T follicular helper cell (primary cell): ENCODE results near the gene HMOX2.

Experiments
- DNase-seq: peaks from one replicate; pipeline ENCODE4 v3.0.0-alpha.2; 2020; ENCODE audit warnings: low read depth

HMOX2 gene

GRCh38 chr16:4525069-4525468, 48.9 kb downstream of the HMOX2 start:
- no peak for DNase-seq

DNA sequence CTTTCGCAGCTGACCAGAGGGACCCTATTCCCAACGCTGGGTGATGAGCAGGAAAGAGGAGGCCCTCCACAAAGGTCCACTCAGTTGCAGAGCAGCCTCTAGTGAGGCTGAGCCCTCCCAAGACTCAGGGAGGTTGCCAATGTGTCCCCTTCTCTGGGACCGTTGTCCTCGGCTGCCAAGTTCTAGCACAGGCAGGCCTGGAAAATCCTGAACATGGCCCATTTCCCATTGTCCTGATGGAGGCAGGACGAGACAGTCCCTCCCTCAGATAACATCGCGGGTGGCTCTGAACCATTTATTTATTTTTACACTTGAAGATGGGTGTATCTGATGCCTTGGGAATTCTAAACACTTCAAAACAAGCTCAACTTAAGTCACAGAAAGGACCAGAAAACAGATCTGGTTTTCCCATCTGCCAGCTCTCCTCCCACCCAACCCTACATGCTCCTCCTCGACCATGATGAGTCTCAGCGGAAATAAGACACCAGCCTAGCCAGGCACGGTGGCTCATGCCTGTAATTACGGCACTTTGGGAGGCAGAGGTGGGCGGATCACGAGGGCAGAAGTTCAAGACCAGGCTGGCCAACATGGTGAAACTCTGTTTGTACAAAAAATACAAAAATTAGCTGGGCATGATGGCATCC, 49.6 kb downstream of the HMOX2 start:
- DNase-seq = no peak

DNA sequence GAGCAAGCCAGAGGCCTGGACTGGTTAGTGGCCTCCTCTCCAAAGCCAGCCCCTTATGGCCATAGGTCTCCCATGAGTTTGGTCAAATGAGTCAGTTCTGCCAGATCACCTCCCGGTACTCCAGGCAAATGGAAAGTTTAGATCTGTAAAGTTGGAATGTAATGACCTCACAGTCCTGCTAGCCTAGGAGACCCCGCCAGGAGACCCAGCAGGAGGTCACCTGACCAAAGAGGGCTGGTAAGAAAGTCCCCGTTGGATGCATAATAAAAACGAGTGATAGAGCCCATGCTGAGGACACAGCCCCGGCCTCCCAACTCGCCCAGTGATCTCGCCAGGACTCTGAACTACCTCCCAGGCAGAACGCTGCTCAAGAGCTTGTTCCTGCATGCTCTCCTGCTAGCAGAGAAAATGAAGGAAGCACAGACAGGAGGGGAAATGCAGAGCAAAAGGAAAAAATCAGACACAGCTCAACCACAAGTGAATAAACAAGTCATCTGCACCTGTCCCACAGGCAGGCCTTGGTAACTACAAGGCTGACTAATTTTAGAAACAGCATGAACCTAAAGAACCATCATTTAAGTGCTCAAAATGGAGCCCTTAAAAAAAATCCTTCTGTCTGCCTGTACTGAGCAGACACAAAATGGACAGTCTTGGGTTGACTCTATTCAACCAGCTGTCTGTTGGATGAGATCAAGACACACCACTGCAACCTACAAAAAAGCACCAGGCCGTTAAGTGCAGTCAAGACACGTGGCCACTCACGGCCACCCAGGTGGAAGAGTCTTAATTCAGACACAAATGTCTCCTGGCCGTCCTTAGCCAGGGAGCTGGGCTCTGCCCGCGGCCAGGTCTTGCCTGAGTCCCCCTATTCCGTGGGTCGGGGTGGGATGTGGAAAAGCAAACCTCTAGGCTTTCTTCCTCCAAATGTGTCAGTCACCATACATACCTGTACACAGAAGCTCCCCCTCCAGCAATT, 53.2 kb downstream of the HMOX2 start:
- no peak for DNase-seq

GRCh38 chr16:4531811-4532210, 55.6 kb downstream of the HMOX2 start:
- DNase-seq = no peak

DNA sequence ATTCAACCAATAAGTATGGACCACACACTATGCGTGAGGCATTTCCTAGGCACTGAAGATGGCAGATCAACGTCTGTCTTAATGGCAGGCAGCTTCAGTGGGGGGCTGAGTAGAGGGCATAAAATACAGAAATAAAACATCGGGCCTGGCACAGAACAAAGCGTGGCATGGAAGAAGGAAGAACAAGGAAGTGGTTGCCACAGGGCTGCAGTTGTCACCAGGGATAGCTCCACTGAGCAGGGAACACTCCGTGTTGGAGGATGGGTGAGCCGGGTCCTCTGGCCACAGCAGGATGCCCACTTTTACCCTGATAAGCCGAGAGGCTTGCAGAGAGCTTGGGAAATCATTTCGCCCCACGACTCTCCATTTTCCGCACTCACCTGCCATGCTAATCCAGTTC, 56.0 kb downstream of the HMOX2 start:
- no peak for DNase-seq

DNA sequence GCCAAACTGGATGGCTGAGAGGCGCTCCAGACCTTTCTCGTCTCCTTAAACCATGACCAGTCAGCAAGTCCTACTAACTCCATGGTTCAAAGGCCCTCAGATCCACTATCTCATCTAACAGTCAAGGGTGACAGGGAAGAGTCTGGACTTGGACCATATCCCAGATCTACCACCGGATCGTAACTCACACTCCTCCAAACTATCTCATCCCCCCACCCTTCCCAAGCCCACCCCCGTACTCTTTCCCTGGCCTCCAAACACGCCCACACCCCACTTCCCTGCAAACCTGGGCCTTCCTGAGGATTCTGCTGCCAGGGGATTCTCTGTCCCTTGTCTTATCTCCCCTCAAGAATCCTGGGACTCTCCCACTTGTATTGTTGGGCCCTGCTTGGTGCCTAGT, 57.3 kb downstream of the HMOX2 start:
- DNase-seq = no peak

DNA sequence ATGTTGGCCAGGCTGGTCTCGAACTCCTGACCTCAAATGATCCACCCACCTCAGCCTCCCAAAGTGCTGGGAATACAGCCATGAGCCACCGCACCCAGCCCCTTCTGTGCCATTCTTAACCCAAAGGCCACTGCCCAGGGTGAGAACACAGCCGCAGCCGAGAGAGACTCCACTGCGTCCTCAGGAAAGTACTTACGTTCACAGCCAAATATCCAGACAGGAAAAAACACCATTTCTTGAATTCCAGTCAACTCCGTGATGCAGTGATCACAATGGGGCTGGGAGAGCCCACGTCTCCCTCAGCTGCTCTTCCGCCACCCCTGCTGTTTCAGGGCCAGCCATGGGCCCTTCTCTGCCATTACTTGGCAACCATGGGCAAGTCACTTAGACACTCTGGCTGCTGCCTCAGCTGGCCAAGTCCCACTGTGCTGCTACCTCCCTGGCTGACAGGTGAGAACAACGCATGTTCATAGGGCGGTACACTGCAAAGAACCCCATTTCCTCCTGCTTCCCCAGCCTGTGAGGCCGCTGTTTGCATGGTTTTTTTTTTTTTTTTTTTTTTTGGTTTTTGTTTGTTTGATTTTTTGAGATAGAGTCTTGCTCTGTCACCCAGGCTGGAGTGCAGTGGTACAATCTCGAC, 58.1 kb downstream of the HMOX2 start:
- DNase-seq = no peak

DNA sequence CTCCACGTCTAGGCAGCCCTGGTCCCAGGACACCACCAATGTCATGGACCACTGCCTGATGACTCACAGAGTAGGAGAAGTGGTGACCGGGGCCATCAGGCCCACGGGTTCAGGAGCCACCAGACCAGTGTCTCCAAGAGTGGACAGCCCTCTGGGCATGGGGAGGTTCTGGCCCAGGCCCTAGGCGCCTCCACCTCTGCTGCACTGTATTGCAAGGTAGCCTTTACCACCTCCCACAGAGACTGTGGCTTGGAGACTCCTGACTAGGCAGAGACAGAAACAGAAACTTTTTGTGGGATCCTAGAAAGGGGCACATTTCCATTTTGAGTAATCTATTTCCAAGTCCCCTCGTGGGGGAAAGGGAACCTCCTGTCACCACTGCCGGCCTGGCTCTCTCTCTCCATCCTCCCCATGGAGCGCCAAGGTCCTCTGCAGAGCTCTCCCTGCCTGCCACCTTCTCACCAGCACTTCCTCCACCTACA, 59.5 kb downstream of the HMOX2 start:
- DNase-seq = no peak

DNA sequence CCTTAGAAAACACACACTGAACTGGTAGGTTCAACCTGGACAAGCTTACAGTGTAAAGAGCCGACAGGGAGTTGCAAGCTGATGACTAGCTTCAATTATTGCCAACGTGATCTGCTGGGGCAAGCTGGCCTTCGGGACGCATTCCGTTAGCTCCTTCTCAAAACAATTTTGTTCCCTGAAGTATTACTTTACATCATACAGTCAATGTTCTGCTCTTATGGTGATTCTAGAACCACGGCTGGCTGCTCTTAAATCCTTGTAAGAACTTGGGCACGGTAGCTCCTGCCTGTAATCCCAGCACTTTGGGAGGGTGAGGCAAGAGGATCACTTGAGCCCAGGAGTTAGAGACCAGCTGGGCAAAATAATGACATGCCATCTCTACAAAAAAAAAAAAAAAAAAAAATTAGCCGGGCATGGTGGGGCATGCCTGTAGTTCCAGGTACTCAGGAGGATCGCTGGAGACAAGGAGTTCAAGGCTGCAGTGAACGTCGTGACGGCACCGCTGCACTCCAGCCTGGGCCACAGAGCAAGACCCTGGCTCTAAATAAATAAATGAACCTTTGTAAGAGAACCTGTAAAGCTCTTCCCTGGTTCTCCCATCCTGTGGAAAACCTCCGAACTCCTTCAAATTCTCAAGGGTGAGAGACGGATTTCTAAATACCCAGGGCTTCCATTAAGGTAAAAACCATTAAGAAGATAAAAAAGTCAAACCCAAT, 60.4 kb downstream of the HMOX2 start:
- no peak for DNase-seq

- DNase-seq = no peak
Observed at GRCh38 chr16:4537376-4538343, 61.5 kb downstream of the HMOX2 start.

- DNase-seq = peak; percentile 90
Observed at GRCh38 chr16:4538350-4539235, 62.4 kb downstream of the HMOX2 start, which contains the start of gene CDIP1. Gene CDIP1 (minus strand): TSS chr16:4538773. CDS start chr16:4514130, 24,643 bp downstream.

DNA sequence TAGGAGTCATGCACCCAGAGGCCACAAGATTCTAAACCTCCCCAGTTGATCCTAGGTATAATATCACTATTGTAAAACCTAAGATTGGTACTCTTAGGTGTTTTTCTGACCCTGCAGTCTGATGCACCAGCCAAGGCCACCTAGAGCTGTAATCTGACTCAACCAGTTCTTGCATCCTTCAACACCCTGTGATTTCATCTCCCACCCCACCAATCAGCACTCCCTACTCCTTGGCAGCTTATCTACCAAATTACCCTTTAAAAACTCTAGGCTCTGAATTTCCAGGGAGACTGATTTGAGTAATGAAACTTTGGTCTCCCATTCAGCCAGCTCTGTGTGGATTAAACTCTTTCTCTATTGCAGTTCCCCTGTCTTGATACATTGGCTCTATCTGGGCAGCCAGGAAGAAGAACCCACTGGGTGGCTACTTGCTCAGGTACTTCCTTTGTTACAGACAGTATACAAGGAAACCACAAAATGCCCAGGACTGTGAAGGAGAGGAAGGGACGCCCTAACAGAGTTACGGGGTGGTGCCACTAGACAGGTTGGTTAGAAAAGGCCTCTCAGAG, 63.6 kb downstream of the HMOX2 start:
- no peak for DNase-seq

- no peak for DNase-seq
Observed at GRCh38 chr16:4544473-4544872, 68.3 kb downstream of the HMOX2 start.

GRCh38 chr16:4548124-4548523, 71.9 kb downstream of the HMOX2 start:
- DNase-seq = no peak

DNA sequence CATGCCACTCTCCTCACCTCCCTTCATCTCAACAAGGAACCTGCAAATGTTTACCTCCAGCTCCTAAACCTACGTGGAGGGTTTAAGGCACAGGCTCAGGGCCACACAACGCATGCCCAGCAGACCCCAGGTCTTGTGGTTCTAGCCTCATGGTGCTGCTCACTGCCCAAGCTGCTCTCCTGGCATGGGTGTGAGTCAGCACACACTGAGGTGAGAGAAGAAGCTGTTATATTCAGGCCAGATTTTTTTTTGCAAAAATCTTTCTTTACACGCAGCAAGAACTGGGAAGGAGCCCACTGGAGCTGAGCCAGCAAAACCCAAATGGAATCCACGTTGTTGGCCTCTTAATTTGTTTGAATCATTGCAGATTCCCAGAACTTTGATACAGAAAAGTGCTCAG, 74.4 kb downstream of the HMOX2 start:
- no peak for DNase-seq

GRCh38 chr16:4552541-4552940, 76.3 kb downstream of the HMOX2 start:
- DNase-seq = no peak

GRCh38 chr16:4556112-4556511, 79.9 kb downstream of the HMOX2 start, which contains the start of gene C16orf96:
Gene C16orf96 (plus strand): TSS chr16:4556340. CDS start chr16:4556490, 150 bp downstream.
- no peak for DNase-seq

- no peak for DNase-seq
Observed at GRCh38 chr16:4556580-4556979, 80.4 kb downstream of the HMOX2 start.

GRCh38 chr16:4557973-4558372, 81.8 kb downstream of the HMOX2 start:
- no peak for DNase-seq
